HT-29 (cell line): ENCODE data around the gene PDE11A. TPM values are rescaled to one million over a fixed set of nuclear protein-coding genes. Genes with fewer than 3 reads are reported as not detected.

Experiments used
- DNase-seq: peaks from one replicate; pipeline ENCODE4 v3.0.0-alpha.2; 2015; ENCODE audit warnings: low spot score
- total RNA-seq: library from RNA; depleted of rRNA; stranded (reverse); fragments of >200 nt; shearing (Covaris generic); gene quantifications from 2 replicates; pipeline ENCODE4 v1.2.3, GENCODE V29; 2014

Gene PDE11A
- total RNA-seq, 1 experiment from 2014 or later = not detected

DNA sequence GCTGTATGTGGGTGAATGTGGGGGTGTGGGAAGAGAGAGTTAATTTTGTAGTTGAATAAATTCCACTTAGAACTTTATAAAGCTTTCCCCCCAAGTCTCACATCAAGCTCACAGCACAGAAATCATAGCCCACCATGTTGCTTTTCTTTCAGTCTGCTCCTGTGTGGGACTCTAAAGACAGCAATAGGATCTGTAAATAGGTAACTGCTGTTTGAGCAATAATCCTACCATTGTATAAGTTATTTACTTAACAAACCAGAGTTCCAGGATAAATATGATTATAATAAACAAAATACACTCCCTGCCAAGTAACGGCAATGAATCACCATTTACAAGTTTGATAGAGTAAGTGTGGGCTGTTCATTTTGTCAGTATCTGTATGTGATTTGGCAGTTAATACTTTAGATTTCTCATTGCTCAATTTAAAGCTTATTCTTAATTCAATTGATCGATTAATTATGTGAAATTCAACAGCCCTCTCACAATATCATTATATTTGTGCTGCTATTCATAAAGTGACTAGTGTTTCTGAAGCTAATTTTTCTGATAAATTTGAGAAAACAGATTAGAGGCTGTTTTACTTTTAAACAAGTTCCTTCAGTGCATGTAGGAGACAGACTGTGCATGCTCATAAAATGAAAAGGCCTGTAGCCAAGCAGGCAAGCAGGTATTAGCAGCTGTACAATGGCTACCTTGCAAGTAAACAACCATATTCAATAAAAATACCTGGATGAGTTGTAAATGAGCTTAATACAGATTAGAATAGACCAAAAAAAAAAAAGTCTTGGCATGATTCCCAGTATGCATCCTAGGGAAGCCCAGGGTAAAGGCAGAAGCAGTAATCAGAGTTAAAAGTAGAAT is 142.7 kb downstream of the PDE11A start:
- DNase-seq = no peak

DNA sequence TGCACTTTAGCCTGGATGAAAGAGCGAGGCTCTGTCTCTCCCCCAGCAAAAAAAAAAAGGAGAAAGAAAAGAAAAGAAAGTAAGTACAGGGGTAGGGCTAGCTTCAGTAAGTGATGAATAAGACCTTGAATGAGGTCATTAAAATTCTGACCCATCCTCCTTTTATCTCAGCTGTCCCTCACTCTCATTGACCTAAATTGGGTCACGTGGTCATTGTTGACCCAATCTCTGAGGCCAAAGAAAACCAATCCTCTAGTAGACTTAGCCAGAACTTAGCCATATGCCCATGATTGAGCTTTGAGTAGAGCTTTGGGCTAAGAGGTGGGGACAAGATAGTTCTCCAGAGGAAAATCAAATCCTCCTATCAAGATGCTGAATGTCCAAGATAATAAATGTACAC is 149.3 kb downstream of the PDE11A start:
- no peak for DNase-seq

- DNase-seq = no peak
Observed at GRCh38 chr2:177921726-177922125, 150.9 kb downstream of the PDE11A start.

DNA sequence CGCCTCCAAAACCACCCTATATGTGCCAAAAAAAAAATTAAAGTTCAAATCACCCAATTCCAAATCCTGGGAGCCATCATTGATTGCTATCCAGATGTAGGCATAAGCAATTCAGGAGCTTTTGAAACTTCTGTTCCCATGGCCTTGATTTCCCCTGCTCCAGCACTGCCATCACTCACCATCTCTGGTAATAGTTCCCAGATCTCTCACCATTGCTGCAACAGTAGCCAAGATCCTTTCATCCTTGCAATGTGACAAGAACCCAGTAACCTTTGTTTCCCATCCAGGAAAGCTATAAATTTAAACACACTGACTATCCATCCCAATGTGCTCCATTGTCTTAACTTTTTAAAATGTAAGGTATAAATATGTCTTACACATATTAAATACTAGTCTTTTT is 155.4 kb downstream of the PDE11A start:
- no peak for DNase-seq

DNA sequence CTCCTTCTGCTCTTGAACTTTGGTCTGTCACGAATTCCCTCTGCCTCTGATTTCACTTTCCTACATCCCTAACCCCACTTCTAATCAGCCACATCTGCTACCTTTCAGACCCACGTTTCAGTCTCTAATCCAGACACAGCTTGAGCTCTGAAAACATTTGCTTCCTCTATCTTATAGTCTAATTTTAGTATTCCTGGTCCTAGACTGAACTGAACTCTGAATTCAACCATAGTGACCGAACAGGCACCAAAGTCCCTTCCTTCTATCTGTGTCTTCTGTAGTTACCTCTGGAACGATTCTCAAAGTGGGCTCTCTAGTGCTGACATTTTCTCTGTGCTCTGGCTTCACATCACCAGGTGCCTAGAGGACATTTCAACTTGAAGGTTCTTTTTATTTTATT is 156.2 kb downstream of the PDE11A start:
- no peak for DNase-seq

- DNase-seq = no peak
Observed at GRCh38 chr2:177914247-177914646, 158.3 kb downstream of the PDE11A start.

DNA sequence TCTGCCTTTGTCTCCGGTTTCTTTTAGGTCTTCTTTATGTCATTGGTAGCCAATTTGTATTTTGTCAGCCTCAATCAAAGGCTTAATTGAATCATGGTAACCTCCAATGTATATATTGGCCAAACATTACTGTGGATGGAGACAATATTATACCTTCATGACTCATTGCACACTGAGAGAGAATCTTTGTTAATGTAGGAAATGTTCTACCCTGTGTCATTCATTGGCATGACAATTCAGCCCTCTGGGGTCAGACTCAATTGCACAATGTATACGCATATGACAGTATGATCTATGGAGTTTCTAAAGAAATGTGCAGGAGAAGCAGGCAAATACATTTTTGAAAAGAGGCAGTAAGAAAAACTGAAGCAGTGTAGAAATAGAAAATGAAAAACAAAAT is 162.6 kb downstream of the PDE11A start:
- no peak for DNase-seq

GRCh38 chr2:177908824-177909223 is 163.8 kb downstream of the PDE11A start:
- no peak for DNase-seq

GRCh38 chr2:177908182-177908581 is 164.4 kb downstream of the PDE11A start:
- DNase-seq = no peak

GRCh38 chr2:177906041-177906718 is 166.4 kb downstream of the PDE11A start:
- peak; percentile 85 for DNase-seq

DNA sequence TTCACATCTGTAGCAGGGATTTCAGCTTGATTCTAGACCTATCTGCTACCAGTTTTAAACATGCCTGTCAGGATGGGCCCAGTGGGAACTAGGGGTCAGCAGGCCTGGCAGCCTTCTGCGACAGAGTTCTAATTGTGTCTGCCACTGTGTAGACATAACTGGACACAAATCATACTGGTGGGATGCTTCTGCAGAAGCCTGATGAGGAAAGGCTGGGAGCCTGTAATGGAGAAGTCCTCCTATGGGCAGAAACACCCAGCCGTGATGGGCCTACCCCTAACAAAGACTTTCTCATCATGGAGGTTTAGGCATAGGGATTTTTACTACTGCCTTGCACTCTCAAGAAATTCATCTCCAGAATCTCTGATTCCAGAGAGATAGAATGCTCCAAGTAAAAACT is 166.9 kb downstream of the PDE11A start:
- DNase-seq = no peak

DNA sequence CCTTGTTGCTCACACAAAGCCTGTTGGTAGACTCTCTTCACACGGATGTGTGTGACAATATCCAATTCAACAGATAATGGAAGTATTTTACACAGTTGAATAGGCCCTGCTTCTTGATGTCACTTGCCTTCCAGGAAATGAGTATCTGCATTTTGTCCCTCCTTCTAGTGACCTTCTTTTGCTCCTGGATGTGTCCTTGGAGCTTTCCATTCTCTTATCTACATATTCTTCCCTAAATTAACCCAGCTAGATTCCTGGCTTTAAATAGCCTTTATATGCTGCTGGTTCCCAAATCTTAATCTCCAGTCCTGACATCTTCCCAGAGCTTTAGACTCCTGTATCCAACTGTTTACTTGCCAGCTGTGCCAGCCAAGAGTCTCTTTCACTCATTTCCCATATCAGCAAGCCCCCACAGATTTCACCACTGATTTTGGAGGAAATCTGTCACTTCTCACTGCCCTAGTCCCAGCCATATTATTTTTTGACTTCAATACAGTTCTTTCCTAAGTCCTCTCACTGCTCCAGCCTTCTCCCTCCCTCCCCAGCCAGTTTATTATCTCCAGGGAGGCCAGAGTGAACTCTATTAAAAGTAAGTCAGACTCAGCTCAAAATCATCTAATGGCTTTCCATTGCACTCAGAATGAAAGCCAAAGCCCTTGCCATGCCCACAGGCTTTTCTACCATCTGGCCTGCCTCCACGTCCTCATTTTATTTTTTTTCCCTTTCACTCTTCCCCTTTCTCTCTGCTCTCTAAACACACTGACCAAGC is 170.0 kb downstream of the PDE11A start:
- DNase-seq = no peak

GRCh38 chr2:177900082-177900481 is 172.5 kb downstream of the PDE11A start:
- DNase-seq = no peak

- DNase-seq = no peak
Observed at GRCh38 chr2:177897278-177897677, 175.3 kb downstream of the PDE11A start.

GRCh38 chr2:177896587-177896986 is 176.0 kb downstream of the PDE11A start:
- DNase-seq = no peak

GRCh38 chr2:177894546-177894945 is 178.0 kb downstream of the PDE11A start:
- no peak for DNase-seq

GRCh38 chr2:177893880-177894279 is 178.7 kb downstream of the PDE11A start:
- no peak for DNase-seq

DNA sequence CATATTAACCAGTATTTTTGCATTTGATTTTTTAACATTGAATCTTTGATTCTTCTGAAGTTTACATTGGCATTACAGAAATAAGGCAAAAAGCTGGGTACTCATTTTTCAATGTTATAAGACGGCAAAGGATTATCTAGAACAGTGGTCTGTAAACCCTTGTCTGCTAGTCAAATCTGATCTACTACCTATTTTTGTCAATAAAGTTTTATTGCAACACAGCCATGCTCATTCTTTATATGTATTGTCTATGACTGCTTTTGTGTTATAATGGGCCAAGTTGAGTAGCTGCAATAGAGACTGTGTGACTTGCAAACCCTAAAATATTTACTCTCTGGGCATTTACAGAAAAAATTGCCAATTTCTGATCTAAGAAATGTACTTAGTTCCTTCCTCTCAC is 181.0 kb downstream of the PDE11A start:
- no peak for DNase-seq

DNA sequence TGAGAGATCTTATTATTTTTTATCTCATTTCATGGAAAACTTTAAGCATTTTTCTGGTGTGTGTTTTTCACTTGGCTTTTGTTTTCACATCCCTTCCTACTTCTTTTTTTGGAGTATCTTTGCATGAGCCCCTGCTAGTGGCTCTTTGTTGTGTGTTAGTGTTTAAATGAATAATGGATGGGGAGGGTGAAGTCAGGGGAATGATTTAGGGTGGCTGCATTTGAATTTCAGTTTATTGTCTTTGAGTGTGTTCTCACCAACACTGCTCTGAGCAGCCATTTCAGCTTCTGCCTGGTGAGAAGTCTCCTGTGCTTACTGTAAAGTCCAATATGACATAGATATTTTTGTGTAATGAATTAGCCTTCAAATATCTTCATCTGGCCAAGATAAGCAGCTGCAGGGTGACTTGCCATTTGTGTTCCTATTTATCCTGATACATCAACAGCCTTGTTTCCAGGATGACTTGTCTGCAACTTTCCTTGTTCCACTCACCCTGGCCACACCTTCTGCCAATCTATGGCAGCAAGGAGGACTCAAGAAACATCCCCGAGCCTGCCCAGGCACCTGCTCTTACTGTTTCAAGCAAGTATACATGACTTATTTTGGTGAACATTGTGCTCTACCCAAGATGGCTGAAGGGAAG is 182.6 kb downstream of the PDE11A start:
- no peak for DNase-seq

GRCh38 chr2:177888581-177888980 is 184.0 kb downstream of the PDE11A start:
- DNase-seq = no peak

DNA sequence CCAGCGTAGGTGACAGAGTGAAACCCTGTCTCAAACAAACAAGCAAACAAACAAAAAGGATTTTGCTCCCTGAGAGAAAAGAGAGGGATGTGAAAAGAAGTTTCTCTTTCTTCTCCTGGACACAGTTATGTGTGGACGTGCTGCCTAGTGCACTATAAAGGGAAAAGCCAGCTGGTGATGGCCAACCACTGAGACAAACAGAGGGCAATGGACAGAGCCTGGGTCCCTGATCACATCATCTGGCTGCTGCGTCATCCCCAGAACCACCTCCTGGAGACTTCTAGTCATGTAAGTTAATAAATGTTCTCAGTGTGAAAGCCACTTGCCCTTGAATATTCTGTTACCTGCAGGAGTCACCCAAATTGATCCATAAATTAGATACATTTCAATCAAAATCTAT is 184.9 kb downstream of the PDE11A start:
- DNase-seq = no peak

DNA sequence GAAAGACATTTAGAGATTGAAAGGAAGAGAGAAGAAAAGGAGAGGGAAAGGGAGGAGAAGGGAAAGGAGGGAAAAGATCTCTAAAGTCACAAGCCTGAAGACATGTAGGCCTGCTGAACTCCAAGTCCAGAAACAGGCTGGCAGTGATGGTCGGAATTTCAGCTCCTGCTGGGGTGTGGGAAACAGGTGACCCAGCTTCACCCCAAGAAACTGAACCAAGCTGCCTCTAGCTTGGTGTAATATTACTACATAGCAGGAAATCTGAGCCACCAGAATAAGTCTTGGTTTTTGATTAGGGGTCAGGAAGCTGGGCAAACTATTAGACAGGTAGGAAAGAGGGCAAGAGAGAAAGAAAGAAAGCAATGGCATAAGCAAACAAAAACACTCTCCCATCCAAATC is 185.8 kb downstream of the PDE11A start:
- DNase-seq = no peak
